Astrocyte (in vitro differentiated cells and primary cell): ENCODE results near the gene MUC6. TPM values are rescaled to one million over a fixed set of nuclear protein-coding genes. Genes with fewer than 3 reads are reported as not detected.

Experiments
- DNase-seq: peaks from one replicate; pipeline ENCODE4 v3.0.0-alpha.2; 2010; ENCODE audit warnings: low read depth
- FAIRE-seq: peaks from 2 replicates; lab custom pipeline; 2011; peaks lifted over from hg19 to GRCh38; lab: Jason Lieb, UNC
- H2AFZ ChIP-seq: 2 replicates; pipeline ENCODE4 v1.6.0; 2012; ENCODE audit warnings: low read depth, low read length, inconsistent platforms
- H3K27ac ChIP-seq: 2 replicates; pipeline ENCODE4 v1.5.1; 2011; ENCODE audit warnings: low read depth, low read length, inconsistent platforms
- H3K27me3 ChIP-seq: 2 replicates; pipeline ENCODE4 v1.6.0; 2011; ENCODE audit warnings: low read length, inconsistent platforms; ENCODE audit not compliant: insufficient read depth
- H3K36me3 ChIP-seq: 2 replicates; pipeline ENCODE4 v1.5.1; 2011; ENCODE audit warnings: low read length, inconsistent platforms; ENCODE audit not compliant: insufficient read depth
- H3K4me1 ChIP-seq: 2 replicates; pipeline ENCODE4 v1.5.1; 2011; ENCODE audit warnings: low read length, inconsistent platforms; ENCODE audit not compliant: insufficient read depth
- H3K4me2 ChIP-seq: 2 replicates; pipeline ENCODE4 v1.6.0; 2012; ENCODE audit warnings: low read length, inconsistent platforms
- H3K4me3 ChIP-seq: 2 replicates; pipeline ENCODE4 v1.5.1; 2011; ENCODE audit warnings: low read depth, mild to moderate bottlenecking, low read length, inconsistent platforms; ENCODE audit not compliant: insufficient read depth
- H3K79me2 ChIP-seq: 2 replicates; pipeline ENCODE4 v1.6.0; 2012; ENCODE audit warnings: mild to moderate bottlenecking, low read length, inconsistent platforms; ENCODE audit not compliant: insufficient read depth
- H3K9ac ChIP-seq: 2 replicates; pipeline ENCODE4 v1.6.0; 2012; ENCODE audit warnings: mild to moderate bottlenecking, low read length, inconsistent platforms
- H3K9me3 ChIP-seq: 2 replicates; pipeline ENCODE4 v1.5.1; 2012; ENCODE audit warnings: low read depth, mild to moderate bottlenecking, low read length, inconsistent platforms; ENCODE audit not compliant: insufficient read depth
- H4K20me1 ChIP-seq: 2 replicates; pipeline ENCODE4 v1.6.0; 2012; ENCODE audit warnings: low read length, inconsistent platforms; ENCODE audit not compliant: insufficient read depth
- H3K27ac Mint-ChIP-seq: one replicate; pipeline ENCODE4 v1.8.0; 2021; ENCODE audit warnings: mild to moderate bottlenecking, mixed read lengths; ENCODE audit not compliant: unreplicated experiment
- H3K27me3 Mint-ChIP-seq: one replicate; pipeline ENCODE4 v1.8.0; 2021; ENCODE audit warnings: low read depth, mixed read lengths; ENCODE audit not compliant: unreplicated experiment
- H3K36me3 Mint-ChIP-seq: one replicate; pipeline ENCODE4 v1.8.0; 2021; ENCODE audit warnings: low read depth, mixed read lengths; ENCODE audit not compliant: unreplicated experiment
- H3K4me1 Mint-ChIP-seq: one replicate; pipeline ENCODE4 v1.8.0; 2021; ENCODE audit warnings: low read depth, mixed read lengths; ENCODE audit not compliant: unreplicated experiment
- H3K4me3 Mint-ChIP-seq: one replicate; pipeline ENCODE4 v1.8.0; 2021; ENCODE audit warnings: mild to moderate bottlenecking, moderate library complexity, mixed read lengths; ENCODE audit not compliant: unreplicated experiment
- H3K9me3 Mint-ChIP-seq: one replicate; pipeline ENCODE4 v1.8.0; 2021; ENCODE audit warnings: mild to moderate bottlenecking, mixed read lengths; ENCODE audit not compliant: unreplicated experiment
- EZH2 ChIP-seq: IDR thresholded peaks from 2 replicates; pipeline ENCODE4 v1.6.1; 2012; ENCODE audit warnings: mild to moderate bottlenecking, low read length, inconsistent platforms; ENCODE audit not compliant: insufficient read depth
- total RNA-seq: library from RNA; stranded (reverse); gene quantifications from 2 replicates; pipeline ENCODE4 v1.2.1, GENCODE V29; 2021
- TF ChIP-seq, protein P1 (sequence below): IDR thresholded peaks from 2 replicates; pipeline ENCODE4 v1.5.1; 2011; ENCODE audit warnings: low read depth, mild to moderate bottlenecking, inconsistent platforms, low read length, moderate library complexity; ENCODE audit not compliant: insufficient read depth

Gene MUC6
- total RNA-seq, 1 donor from 2014 or later, result not detected

DNA sequence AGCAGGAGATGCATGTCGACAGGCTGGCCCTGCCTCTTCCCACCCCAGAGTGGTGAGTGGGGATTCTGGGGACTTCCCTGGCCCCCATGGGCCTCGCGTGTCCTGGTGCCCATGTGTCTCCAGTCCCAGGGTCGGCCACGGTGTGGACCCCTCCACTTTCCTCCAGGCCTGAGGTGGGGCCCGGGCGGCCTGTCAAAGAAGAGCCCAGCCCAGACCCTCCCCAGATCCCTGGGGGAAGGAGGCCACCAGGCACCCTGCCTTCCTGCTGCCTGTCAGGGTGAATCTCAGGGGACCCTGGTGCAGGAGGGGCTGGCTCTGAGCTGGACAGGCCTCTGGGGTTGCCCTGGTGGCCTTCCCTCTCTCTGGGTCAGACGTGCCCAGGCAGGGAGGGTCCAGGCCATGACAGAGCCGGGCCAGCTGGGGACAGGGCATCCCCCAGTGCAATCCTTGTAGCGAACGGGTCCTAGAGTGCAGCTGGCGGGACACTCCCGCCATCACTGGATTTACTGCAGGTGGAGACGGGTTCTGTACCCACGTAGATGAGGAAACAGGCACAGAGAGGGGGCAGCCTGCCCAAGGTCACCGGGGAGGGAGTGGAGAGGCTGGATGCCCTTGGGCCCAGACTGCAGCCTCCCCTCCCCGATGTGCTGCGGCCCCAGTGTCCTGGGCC lies 13.5 kb upstream of the MUC6 start:
- H4K20me1 ChIP-seq, result no peaks in the 10 kb centered on the region

DNA sequence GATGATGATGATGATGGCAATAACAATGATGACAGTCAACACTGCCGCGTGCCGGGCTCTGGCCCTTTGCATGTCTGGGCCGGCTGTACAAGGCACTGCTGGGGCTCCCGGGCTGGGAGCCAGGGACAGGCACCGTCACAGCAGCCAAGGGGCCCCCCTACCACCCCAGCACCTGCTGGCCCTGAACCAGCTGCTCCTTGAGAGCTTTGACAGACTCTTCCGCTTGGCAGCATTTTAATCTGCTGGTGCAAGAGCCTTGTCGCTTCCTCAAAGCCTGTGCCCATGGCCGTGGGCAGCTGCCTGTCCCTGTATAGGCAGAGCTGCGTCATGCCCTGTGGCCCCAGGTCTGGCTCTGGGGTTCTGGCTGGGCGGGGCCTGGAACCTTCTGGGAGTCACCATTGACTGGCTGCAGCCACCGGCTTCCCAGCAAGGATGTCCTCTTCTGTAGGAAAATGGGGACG lies 12.9 kb upstream of the MUC6 start:
- H3K9ac ChIP-seq, result no peak overlapping the region
- Mint-ChIP-seq H3K4me3 (no peak overlapping the region), H3K36me3 (peaks cover 4% of the 10 kb centered on the region), H3K9me3 (no peaks in the 10 kb centered on the region), H3K27ac (no peak overlapping the region), H3K4me1 (no peaks in the 10 kb centered on the region), H3K27me3 (peaks cover 21% of the 10 kb centered on the region)
- H3K9me3 ChIP-seq, result no peaks in the 10 kb centered on the region
- H4K20me1 ChIP-seq, result no peaks in the 10 kb centered on the region
- no peak overlapping the region for H3K4me3 ChIP-seq
- DNase-seq (no peak), FAIRE-seq (no peak)
- no peaks in the 10 kb centered on the region for H3K36me3 ChIP-seq
- TF ChIP-seq EZH2, result no peak
- TF ChIP-seq, protein P1, sequence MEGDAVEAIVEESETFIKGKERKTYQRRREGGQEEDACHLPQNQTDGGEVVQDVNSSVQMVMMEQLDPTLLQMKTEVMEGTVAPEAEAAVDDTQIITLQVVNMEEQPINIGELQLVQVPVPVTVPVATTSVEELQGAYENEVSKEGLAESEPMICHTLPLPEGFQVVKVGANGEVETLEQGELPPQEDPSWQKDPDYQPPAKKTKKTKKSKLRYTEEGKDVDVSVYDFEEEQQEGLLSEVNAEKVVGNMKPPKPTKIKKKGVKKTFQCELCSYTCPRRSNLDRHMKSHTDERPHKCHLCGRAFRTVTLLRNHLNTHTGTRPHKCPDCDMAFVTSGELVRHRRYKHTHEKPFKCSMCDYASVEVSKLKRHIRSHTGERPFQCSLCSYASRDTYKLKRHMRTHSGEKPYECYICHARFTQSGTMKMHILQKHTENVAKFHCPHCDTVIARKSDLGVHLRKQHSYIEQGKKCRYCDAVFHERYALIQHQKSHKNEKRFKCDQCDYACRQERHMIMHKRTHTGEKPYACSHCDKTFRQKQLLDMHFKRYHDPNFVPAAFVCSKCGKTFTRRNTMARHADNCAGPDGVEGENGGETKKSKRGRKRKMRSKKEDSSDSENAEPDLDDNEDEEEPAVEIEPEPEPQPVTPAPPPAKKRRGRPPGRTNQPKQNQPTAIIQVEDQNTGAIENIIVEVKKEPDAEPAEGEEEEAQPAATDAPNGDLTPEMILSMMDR, result no peak
- H3K4me2 ChIP-seq, result no peak overlapping the region
- no peak overlapping the region for H3K27ac ChIP-seq
- no peak overlapping the region for H2AFZ ChIP-seq
- H3K4me1 ChIP-seq, result no peaks in the 10 kb centered on the region
- H3K79me2 ChIP-seq, result no peaks in the 10 kb centered on the region
- peaks cover 13% of the 10 kb centered on the region for H3K27me3 ChIP-seq

More for the DNA sequence above, 13.5 kb upstream of the MUC6 start:
- peaks cover 21% of the 10 kb centered on the region for H3K27me3 Mint-ChIP-seq
- Histone ChIP-seq H3K4me3 (no peak overlapping the region), H3K79me2 (no peaks in the 10 kb centered on the region), H3K9ac (no peak overlapping the region), H2AFZ (no peak overlapping the region), H3K4me1 (no peaks in the 10 kb centered on the region), H3K27me3 (peaks cover 13% of the 10 kb centered on the region), H3K27ac (no peak overlapping the region), H3K4me2 (no peak overlapping the region), H3K36me3 (no peaks in the 10 kb centered on the region), H3K9me3 (no peaks in the 10 kb centered on the region)
- FAIRE-seq (no peak), DNase-seq (no peak)
- TF ChIP-seq EZH2, result no peak
- TF ChIP-seq, protein P1, result no peak
- no peaks in the 10 kb centered on the region for H3K4me1 Mint-ChIP-seq
- H3K4me3 Mint-ChIP-seq, result no peak overlapping the region
- no peaks in the 10 kb centered on the region for H3K9me3 Mint-ChIP-seq
- peaks cover 4% of the 10 kb centered on the region for H3K36me3 Mint-ChIP-seq
- no peak overlapping the region for H3K27ac Mint-ChIP-seq

DNA sequence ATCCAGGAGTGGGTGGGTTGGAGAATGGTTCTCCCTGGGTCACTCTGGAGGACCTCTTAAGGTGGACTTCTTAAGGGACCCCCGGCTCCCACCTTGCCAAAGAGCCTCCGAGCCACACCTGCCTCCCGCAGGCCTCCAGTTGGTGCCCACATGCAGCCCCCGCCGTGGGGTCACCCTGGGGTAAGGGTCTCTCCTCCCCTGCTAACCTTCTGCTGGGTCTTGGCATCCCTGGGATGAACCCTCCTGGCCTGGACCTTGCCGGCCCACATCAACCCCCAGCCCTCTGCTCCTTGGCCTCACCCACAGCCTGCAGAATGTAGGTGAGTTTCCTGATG lies 12.5 kb upstream of the MUC6 start:
- Histone ChIP-seq H3K9me3 (no peaks in the 10 kb centered on the region), H3K79me2 (no peaks in the 10 kb centered on the region), H3K4me1 (no peaks in the 10 kb centered on the region), H3K4me3 (no peak overlapping the region), H3K27me3 (peaks cover 13% of the 10 kb centered on the region), H3K9ac (no peak overlapping the region), H3K4me2 (no peak overlapping the region), H3K27ac (no peak overlapping the region), H2AFZ (no peak overlapping the region), H3K36me3 (no peaks in the 10 kb centered on the region), H4K20me1 (no peaks in the 10 kb centered on the region)
- Mint-ChIP-seq H3K27ac (no peak overlapping the region), H3K4me1 (no peaks in the 10 kb centered on the region), H3K9me3 (no peaks in the 10 kb centered on the region), H3K4me3 (no peak overlapping the region), H3K36me3 (peaks cover 4% of the 10 kb centered on the region), H3K27me3 (peaks cover 22% of the 10 kb centered on the region)
- DNase-seq (no peak), FAIRE-seq (no peak)
- TF ChIP-seq EZH2, result no peak
- TF ChIP-seq, protein P1, result no peak
